ENCODE measurements around the gene MAP3K2. TPM values are rescaled to one million over a fixed set of nuclear protein-coding genes. Genes with fewer than 3 reads are reported as not detected.

The MAP3K2 gene
- total and polyA plus RNA-seq, 2 donors: 16.5 to 31.3 TPM

- no peaks in the 10 kb centered on the region for H3K27me3 ChIP-seq (ENCODE audit: control insufficient read depth in 2 of 2, insufficient read depth in 1 of 2, low read length in 1 of 2)
- peaks cover 39 to 43% of the 10 kb centered on the region in 2 donors for H3K36me3 ChIP-seq (ENCODE audit: control insufficient read depth in 2 of 2, insufficient read depth in 2 of 2, low read length in 1 of 2)
- no peak overlapping the region for H3K4me3 ChIP-seq (ENCODE audit: low read length in 2 of 2)
These were observed 132.6 kb downstream of the MAP3K2 start for GRCh38 chr2:127255146-127255545.

GRCh38 chr2:127254386-127254981 is 133.3 kb downstream of the MAP3K2 start:
- DNase-seq (ENCODE audit: low read depth in 6 of 9, low spot score in 9 of 9): no peak
- Histone ChIP-seq H3K4me3 (ENCODE audit: low read length in 2 of 2) (no peak overlapping the region), H3K4me1 (ENCODE audit: control insufficient read depth in 2 of 2, insufficient read depth in 2 of 2, low read length in 2 of 2) (peaks cover 0 to 3% of the 10 kb centered on the region in 2 donors), H3K27ac (ENCODE audit: low read depth in 1 of 2, low read length in 1 of 2) (no peak overlapping the region), H3K27me3 (ENCODE audit: control insufficient read depth in 2 of 2, insufficient read depth in 1 of 2, low read length in 1 of 2) (no peaks in the 10 kb centered on the region), H3K9me3 (ENCODE audit: control insufficient read depth in 2 of 2, insufficient read depth in 1 of 2, low read length in 1 of 2) (no peaks in the 10 kb centered on the region), H3K36me3 (ENCODE audit: control insufficient read depth in 2 of 2, insufficient read depth in 2 of 2, low read length in 1 of 2) (peaks cover 32 to 36% of the 10 kb centered on the region in 2 donors)
- 93% methylated on average over 7 of the region's 7 CpGs for WGBS

More at GRCh38 chr2:127255146-127255545, 132.6 kb downstream of the MAP3K2 start:
- H3K9me3 ChIP-seq (ENCODE audit: control insufficient read depth in 2 of 2, insufficient read depth in 1 of 2, low read length in 1 of 2): no peaks in the 10 kb centered on the region
- 95% methylated on average over 2 of the region's 2 CpGs for WGBS
- H3K27ac ChIP-seq (ENCODE audit: low read depth in 1 of 2, low read length in 1 of 2): no peak overlapping the region
- DNase-seq (ENCODE audit: low read depth in 6 of 9, low spot score in 9 of 9): no peak
- peaks cover 0 to 3% of the 10 kb centered on the region in 2 donors for H3K4me1 ChIP-seq (ENCODE audit: control insufficient read depth in 2 of 2, insufficient read depth in 2 of 2, low read length in 2 of 2)

Other genes starting within 250 kb of the MAP3K2 start
- 0.05 TPM for gene CYP27C1, start 167.7 kb downstream of the MAP3K2 start, total RNA-seq
- gene CYP27C1, start 167.7 kb downstream of the MAP3K2 start, polyA plus RNA-seq: 0.05 TPM
- gene ERCC3, start 93.8 kb downstream of the MAP3K2 start, total RNA-seq: 31.2 TPM
- 36.9 TPM for gene ERCC3, start 93.8 kb downstream of the MAP3K2 start, polyA plus RNA-seq
- 0.71 TPM for gene PROC, start 30.5 kb upstream of the MAP3K2 start, total RNA-seq
- 2.5 TPM for gene PROC, start 30.5 kb upstream of the MAP3K2 start, polyA plus RNA-seq
- gene IWS1, start 138.5 kb upstream of the MAP3K2 start, total RNA-seq: 47.6 TPM
- gene IWS1, start 138.5 kb upstream of the MAP3K2 start, polyA plus RNA-seq: 33.5 TPM
- 4.4 TPM for gene MYO7B, start 147.7 kb upstream of the MAP3K2 start, total RNA-seq
- 5.2 TPM for gene MYO7B, start 147.7 kb upstream of the MAP3K2 start, polyA plus RNA-seq